SK-N-SH (cell line): ENCODE results near the gene CCL15.

Experiments used
- EP300 ChIP-seq, 2 experiments: IDR thresholded peaks; 2 replicates each; pipeline versions ENCODE4 v1.4.0 to v1.6.1; 2012; ENCODE audit warnings: borderline replicate concordance in 1 of 2, low read depth in 1 of 2, low read length in 1 of 2
- EZH2phosphoT487 ChIP-seq: fragments of 200-600 bp; sonication (generic); IDR thresholded peaks from 2 replicates; pipeline ENCODE4 v1.6.1; 2017; ENCODE audit warnings: low read depth, mixed run types, mild to moderate bottlenecking, antibody characterized with exemption, moderate library complexity, borderline replicate concordance
- POLR2AphosphoS5 ChIP-seq: IDR thresholded peaks from 2 replicates; pipeline ENCODE4 v1.6.1; 2012; ENCODE audit warnings: low read depth, low read length
- SIN3A ChIP-seq: IDR thresholded peaks from 2 replicates; pipeline ENCODE4 v1.6.1; 2012; ENCODE audit warnings: low read depth, mild to moderate bottlenecking, low read length, moderate library complexity, borderline replicate concordance
- TEAD4 ChIP-seq: IDR thresholded peaks from 2 replicates; pipeline ENCODE4 v1.4.0; 2012; ENCODE audit warnings: mild to moderate bottlenecking, borderline replicate concordance; ENCODE audit not compliant: insufficient read depth
- TF ChIP-seq, protein P1 (sequence below): fragments of 150-350 bp; IDR thresholded peaks from 2 replicates; pipeline ENCODE4 v1.6.1; 2017; ENCODE audit warnings: antibody characterized with exemption, low read length, low read depth, borderline replicate concordance
- TF ChIP-seq, protein P2 (sequence below): fragments of 200-600 bp; sonication (generic); IDR thresholded peaks from 2 replicates; pipeline ENCODE4 v1.6.1; 2017; ENCODE audit warnings: antibody characterized with exemption, mild to moderate bottlenecking, moderate library complexity

- TF ChIP-seq POLR2AphosphoS5 (no peak), TEAD4 (no peak), EZH2phosphoT487 (no peak), SIN3A (no peak), EP300 (IDR thresholded peaks at IDR 0.05; ENCODE audit: borderline replicate concordance in 1 of 2, low read depth in 1 of 2, low read length in 1 of 2) (no peak)
- TF ChIP-seq, protein P1, sequence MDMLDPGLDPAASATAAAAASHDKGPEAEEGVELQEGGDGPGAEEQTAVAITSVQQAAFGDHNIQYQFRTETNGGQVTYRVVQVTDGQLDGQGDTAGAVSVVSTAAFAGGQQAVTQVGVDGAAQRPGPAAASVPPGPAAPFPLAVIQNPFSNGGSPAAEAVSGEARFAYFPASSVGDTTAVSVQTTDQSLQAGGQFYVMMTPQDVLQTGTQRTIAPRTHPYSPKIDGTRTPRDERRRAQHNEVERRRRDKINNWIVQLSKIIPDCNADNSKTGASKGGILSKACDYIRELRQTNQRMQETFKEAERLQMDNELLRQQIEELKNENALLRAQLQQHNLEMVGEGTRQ, result no peak
- TF ChIP-seq, protein P2, sequence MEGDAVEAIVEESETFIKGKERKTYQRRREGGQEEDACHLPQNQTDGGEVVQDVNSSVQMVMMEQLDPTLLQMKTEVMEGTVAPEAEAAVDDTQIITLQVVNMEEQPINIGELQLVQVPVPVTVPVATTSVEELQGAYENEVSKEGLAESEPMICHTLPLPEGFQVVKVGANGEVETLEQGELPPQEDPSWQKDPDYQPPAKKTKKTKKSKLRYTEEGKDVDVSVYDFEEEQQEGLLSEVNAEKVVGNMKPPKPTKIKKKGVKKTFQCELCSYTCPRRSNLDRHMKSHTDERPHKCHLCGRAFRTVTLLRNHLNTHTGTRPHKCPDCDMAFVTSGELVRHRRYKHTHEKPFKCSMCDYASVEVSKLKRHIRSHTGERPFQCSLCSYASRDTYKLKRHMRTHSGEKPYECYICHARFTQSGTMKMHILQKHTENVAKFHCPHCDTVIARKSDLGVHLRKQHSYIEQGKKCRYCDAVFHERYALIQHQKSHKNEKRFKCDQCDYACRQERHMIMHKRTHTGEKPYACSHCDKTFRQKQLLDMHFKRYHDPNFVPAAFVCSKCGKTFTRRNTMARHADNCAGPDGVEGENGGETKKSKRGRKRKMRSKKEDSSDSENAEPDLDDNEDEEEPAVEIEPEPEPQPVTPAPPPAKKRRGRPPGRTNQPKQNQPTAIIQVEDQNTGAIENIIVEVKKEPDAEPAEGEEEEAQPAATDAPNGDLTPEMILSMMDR, result no peak
These were observed 3.3 kb upstream of the CCL15 start for GRCh38 chr17:36004594-36005108.
